Dermis blood vessel endothelial cell (primary cell): Measurements from ENCODE around the gene PKDCC. TPM values are rescaled to one million over a fixed set of nuclear protein-coding genes. Genes with fewer than 3 reads are reported as not detected.

ENCODE experiments used
- DNase-seq: peaks from one replicate; pipeline ENCODE4 v3.0.0; 2010
- total RNA-seq: library from RNA; depleted of rRNA; stranded (reverse); fragments of >200 nt; gene quantifications from 2 replicates; pipeline ENCODE4 v1.2.3, GENCODE V29; 2014

Gene PKDCC
- total RNA-seq, result 2.0 and 2.6 TPM in 2 replicates

GRCh38 chr2:42047488-42048298 lies at the start of gene PKDCC:
PKDCC (plus strand) TSS chr2:42048021; CDS start chr2:42048200, 179 bp downstream.
- DNase-seq, result peak; percentile 80

GRCh38 chr2:41998186-41999127 lies 49.4 kb upstream of the PKDCC start:
- no peak for DNase-seq

- no peak for DNase-seq
These were observed 48.7 kb upstream of the PKDCC start for GRCh38 chr2:41999128-41999480.

- no peak for DNase-seq
These were observed 48.1 kb upstream of the PKDCC start for GRCh38 chr2:41999592-42000281.

- DNase-seq, result no peak
These were observed 46.1 kb upstream of the PKDCC start for GRCh38 chr2:42001711-42002201.

- DNase-seq, result no peak
These were observed 40.3 kb upstream of the PKDCC start for GRCh38 chr2:42007551-42007950.

GRCh38 chr2:42008241-42008921 lies 39.4 kb upstream of the PKDCC start:
- no peak for DNase-seq

GRCh38 chr2:42009657-42010580 lies 37.9 kb upstream of the PKDCC start:
- DNase-seq, result no peak

GRCh38 chr2:42010743-42011298 lies 37.0 kb upstream of the PKDCC start:
- DNase-seq, result no peak

GRCh38 chr2:42012137-42012536 lies 35.7 kb upstream of the PKDCC start:
- no peak for DNase-seq

- DNase-seq, result no peak
These were observed 35.2 kb upstream of the PKDCC start for GRCh38 chr2:42012651-42013050.

GRCh38 chr2:42013409-42013808 lies 34.4 kb upstream of the PKDCC start:
- DNase-seq, result no peak

GRCh38 chr2:42021464-42021863 lies 26.4 kb upstream of the PKDCC start:
- DNase-seq, result no peak

GRCh38 chr2:42025151-42025582 lies 22.7 kb upstream of the PKDCC start:
- DNase-seq, result peak; percentile 44

- DNase-seq, result no peak
These were observed 21.5 kb upstream of the PKDCC start for GRCh38 chr2:42026272-42026671.

- no peak for DNase-seq
These were observed 19.2 kb upstream of the PKDCC start for GRCh38 chr2:42028571-42029148.

GRCh38 chr2:42029171-42029570 lies 18.6 kb upstream of the PKDCC start:
- no peak for DNase-seq

GRCh38 chr2:42029639-42030199 lies 18.1 kb upstream of the PKDCC start:
- DNase-seq, result no peak

- DNase-seq, result no peak
These were observed 17.5 kb upstream of the PKDCC start for GRCh38 chr2:42030200-42030759.

GRCh38 chr2:42030829-42031228 lies 17.0 kb upstream of the PKDCC start:
- DNase-seq, result no peak
